NCI-H446 (cell line): ENCODE results near the gene EAF1.
"Not testable (repeated sequence)": the region's sequence is repeated elsewhere in the genome, so short reads cannot be mapped to it uniquely, and the experiment has no call there.

ENCODE experiments used
- DNase-seq, 2 experiments: peaks; one replicate each; lab custom pipeline; 2025; lab: John Stamatoyannopoulos, UW

EAF1 gene

DNA sequence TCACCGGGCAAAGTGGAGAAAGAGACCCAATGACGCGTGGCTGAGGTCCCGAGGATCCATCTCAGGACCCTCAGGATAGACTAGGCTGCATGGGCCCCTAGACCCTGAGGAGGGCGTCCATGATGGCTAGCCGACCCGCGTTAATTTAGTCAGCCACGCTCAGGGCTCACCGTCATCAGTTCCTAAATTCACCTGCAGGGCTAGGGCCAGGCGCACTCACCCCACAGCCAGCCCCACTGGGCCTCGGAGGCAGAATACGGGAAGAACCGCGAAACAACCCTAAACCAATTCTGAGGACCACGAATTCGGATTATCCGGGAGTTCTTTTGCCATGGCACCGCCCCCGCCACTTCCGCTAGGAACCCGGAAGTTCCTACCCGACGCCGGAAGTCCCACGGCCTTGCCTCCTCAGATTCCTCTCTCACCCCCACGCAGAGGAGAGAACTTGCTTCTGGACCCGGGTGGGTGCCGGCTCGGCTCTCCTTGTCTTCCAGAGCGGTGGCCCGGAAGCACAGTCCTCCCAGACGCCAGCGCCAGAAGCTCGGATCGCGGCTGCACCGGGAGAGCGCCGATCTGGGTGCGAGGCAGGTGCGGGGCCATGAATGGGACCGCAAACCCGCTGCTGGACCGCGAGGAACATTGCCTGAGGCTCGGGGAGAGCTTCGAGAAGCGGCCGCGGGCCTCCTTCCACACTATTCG is at the start of gene EAF1, which contains the start of gene METTL6:
Gene EAF1 (plus strand): TSS at position 417 of the 699 bp plus-strand sequence. CDS start 182 bp downstream, at position 599.
Gene METTL6 (minus strand): TSS at position 363 of the 699 bp plus-strand sequence. CDS start 1,033 bp downstream, outside the sequence.
- DNase-seq: peak; percentile 43 to 70

DNA sequence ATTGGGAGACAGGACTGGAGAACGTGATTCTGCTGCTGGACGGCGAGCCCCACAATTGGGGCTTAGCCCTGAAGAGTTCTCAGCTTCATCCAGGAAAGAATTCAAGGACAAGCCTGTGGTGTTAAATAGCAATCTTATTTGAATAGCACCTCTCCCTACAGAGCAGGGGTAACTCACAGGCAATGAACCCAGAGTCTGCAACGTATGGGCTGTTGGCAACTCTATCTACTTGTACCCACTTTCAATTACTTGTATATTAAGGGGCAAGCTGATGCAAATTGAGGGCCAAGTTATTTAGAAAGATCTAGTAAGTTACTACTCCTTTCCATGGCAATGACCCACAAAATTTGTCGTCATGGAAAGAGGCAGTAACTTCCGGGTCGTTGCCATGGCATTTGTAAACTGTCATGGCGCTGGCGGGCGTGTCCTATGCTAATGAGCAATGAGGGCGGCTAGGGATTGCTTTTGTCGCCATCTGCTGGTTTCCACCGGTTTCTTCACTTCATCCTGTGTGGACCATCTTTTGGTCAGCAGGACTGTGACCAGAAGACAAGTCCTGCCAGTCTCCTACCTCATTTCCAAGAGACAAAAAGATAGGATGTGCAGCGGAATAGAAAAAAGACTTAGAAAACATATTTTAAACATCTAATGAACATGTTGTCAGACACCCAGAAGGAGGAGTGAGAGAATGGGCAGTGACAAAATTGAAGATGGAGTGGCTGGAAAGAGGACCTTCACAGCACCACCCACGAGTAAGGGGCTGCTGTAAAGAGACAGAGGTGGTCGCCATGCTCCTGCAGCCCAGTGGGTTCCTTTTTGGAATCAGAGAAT is 49.2 kb upstream of the EAF1 start:
- DNase-seq: peak; percentile 57 to 88

DNA sequence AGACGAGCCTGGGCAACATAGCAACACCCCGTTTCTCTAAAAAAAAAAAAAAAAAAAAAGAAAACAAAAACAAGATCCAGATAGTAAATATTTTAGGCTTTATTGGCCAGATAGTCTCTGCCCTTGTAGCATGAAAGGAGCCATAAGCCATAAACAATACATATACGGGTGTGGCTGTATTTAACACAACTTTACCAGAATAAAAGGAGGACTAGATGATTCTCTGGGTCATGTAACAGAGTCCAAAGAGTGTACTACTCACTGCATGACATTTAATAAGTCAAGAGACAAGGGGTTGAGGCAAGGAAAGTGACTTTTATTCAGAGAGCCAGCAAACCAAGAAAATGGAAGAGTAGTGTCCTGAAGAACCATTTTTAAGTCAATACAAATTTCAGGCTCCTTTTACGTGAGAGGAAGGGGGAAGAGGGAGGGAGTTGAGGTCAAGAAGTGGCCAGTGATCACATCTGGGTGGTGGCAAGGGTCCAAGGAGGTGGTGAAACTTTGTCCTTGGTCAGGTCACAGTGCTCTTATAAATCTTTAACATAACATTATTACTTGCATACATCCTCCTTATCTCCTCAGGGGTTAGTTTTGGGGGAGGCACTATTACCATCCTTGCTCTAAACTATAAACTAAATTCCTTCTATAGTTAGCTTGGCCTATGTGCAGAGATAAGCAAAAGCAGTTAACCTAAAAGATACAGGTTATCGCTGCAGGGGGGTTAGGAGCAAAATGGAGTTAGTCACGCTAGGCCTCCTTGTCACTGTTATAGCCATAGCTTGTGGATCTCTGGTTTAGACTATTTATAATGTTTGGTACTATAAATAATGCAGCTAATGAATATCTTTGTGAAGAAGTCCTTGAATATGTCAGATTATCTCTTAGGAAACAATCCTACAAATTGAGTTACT is 46.2 kb upstream of the EAF1 start:
- DNase-seq: no peak

DNA sequence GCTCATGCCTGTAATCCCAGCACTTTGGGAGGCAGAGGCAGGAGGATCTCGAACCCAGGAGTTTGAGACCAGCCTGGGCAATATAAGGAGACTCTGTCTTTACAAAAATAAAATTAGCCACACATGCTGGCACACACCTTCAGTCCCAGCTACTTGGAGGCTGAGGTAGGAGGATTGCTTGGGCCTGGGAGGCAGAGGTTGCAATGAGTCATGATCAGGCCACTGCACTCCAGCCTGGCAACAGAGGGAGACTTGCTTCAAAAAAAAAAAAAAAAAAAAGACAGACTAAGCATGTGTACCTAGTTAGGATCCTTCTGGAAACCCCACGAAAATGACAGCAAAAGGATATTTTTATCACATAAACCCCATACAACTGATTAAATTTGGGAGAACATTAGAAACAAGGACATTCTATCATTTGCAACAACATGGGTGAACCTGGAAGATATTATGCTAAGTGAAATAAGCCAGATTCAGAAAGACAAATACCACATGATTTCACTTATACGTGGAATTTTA is 44.9 kb upstream of the EAF1 start:
- DNase-seq: no peak

DNA sequence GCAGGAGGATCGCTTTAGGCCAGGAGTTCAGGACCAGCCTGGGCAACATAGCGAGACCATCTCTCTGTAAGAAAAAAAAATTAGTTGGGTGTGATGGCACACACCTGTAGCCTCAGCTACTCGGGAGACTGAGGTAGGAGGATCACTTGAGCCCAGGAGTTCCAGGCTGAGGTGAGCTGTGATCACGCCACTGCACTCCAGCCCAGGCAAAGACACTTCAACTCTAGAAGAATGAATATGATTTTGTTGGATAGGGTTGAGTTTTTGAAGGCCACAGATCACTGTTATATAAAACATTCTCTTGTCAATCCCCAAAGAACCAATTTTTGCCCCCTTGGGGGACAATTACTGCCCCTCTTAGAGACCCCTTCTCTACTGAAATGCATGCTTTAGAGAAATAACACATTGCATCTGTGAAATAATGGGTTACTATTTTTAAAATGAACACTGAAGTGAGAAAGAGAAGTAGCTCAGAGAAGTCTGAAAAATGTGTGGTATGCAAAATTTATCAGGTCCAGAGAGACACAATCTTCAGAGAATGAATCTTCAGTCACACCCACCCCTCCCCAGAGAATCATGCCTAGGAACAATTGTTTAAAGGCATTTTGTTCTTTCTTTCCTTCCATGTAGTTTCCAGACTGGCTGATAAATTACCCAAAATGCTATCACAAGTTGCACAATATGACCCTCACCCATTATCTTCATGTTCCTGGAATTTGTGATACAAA is 42.7 kb upstream of the EAF1 start:
- DNase-seq: no peak

DNA sequence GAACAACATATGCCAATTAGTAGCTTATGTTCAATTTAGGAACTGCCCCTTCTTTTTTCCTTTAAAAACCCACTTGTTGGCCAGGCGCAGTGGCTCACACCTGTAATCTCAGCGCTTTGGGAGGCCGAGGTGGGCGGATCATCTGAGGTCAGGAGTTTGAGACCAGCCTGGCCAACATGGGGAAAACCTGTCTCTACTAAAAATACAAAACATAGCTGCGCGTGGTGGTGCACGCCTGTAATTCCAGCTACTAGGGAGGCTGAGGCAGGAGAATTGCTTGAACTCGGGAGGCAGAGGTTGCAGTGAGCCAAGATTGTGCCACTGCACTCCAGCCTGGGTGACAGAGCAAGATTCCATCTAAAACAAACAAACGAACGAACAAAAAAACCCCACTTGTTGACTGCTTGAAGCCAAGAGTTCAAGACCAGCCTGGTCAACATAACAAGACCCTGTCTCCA is 42.1 kb upstream of the EAF1 start:
- not testable (repeated sequence) for DNase-seq

DNA sequence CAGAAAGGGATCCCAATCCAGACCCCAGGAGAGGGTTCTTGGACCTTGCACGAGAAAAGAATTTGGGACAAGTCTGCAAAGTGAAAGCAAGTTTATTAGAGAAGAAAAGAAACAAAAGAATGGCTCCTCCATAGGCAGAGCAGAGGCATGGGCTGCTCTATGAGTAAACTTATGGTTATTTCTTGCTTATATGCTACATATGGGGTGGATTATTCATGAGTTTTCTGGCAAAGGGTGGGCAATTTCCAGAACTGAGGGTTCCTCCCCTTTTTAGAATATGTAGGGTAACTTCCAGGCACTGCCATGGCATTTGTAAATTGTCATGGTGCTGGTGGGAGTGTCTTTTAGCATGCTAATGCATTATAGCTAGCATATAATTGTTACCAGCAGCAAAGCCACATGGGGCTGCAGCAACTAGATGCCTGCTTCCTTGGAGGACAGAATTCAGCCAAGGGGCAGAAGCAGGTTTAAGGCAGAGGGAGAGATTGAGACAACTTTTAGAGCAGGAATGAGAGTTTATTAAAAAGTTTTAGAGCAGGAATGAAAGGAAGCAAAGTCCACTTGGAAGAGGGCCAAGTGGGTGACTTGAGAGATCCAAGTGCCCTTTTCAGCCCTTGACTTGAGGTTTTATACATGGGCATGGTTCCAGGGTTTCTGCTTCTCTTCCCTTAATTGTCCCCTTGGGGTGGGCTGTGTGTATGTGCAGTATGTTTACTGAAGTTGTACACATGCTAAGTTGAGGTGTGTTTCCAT is 41.3 kb upstream of the EAF1 start:
- no peak for DNase-seq

DNA sequence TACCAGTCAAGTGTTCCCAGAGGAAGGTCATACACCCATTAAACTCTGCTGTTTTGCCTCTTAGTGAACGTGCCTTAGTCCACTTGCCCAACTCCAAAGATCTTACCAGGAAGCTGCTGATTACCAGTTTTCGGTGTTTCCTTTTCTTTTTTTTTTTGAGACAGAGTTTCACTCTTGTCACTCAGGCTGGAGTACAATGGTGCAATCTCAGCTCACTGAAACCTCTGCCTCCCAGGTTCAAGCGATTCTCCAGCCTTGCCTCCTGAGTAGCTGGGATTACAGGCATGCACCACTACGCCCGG is 40.8 kb upstream of the EAF1 start:
- DNase-seq: not testable (repeated sequence)

DNA sequence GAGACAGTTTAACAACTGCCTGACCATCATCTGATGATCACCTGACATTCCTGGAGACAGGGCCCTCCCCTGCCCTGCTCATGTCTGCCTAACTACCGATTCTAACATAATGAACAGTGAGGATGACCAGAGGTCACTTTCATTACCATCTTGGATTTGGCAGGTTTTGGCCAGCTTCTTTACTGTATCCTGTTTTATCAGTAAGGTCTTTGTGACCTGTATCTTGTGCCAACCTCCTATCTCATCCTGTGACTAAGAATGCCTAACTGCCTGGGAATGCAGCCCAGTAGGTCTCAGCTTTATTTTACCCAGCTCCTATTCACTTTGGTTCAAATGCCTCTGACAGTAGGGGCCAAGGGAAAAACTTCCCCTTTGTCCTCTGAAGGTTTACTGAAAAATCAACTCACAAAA is 40.2 kb upstream of the EAF1 start:
- no peak for DNase-seq

DNA sequence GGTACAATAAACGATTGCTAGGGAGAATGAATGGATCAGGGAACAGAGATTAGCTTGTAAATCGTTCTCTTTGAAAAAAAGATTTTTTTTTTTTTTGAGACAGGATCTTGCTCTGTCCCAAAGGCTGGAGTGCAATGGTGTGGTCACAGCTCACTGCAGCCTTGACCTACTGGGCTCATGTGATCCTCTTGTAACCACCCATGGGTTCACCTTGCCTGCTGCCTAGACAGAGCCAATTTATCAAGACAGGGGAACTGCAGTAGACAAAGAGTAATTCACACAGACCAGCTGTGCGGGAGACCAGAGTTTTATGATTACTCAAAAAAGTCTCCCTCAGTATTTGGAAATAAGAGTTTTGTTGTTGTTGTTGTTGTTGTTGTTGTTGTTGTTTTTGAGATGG is 39.7 kb upstream of the EAF1 start:
- DNase-seq: no peak

DNA sequence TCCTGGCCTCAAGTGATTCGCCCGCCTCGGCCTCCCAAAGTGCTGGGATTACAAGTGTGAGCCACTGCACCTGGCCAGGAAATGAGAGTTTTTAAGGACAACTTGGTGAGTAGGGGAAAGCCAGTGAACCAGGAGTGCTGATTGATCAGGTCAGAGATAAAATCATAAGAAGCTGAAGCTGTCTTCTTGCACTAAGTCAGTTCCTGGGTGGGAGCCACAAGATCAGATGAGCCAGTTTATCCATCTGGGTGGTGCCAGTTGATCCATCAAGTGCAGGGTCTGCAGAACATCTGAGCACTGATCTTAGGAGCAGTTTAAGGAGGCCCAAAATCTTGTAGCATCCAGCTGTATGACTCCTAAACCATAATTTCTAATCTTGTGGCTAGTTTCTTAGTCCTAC is 39.1 kb upstream of the EAF1 start:
- not testable (repeated sequence) for DNase-seq

DNA sequence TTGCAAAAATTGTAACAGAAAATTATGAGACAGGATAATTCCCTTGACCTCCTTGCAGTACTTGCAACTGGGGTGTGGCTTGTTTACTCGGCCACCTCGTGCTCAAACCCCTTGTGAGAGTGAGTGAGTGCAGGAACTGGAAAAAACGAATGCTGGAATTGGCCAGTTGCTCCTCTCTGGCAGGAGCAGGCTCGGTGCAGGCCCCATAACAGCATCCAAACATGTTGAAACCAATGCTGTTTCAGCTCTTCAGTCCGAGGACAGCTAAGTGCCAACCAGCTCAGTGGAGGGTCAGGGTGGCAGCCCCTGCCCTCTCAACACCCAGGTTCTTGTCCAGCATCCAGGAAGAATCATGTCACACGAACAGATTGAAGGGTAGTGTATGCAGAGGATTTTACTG is 36.9 kb upstream of the EAF1 start:
- DNase-seq: no peak

DNA sequence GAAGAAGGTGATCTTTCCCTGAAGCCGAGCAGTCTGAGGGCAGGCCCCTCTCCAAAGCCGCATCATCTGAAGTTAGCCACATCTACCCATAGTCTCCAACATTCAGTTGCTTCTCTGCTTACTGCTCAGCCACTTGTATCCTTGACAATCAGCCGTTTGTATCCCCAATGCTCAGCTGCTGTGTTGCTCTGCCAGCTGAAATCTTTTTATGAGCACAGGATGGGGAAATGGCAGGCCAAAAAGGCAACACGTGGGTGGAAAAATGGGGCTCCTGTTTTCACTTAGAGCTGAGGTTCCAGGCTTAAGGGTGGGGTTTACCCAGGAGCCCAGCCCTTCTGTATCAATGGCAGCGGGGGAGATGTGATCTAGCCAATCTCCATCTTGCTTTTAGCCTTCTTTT is 36.4 kb upstream of the EAF1 start:
- no peak for DNase-seq

DNA sequence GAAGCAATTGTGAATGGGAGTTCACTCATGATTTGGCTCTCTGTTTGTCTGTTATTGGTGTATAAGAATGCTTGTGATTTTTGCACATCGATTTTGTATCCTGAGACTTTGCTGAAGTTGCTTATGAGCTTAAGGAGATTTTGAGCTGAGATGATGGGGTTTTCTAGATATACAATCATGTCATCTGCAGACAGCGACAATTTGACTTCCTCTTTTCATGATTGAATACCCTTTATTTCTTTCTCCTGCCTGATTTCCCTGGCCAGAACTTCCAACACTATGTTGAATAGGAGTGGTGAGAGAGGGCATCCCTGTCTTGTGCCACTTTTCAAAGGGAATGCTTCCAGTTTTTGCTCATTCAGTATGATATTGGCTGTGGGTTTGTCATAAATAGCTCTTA is 34.1 kb upstream of the EAF1 start:
- not testable (repeated sequence) for DNase-seq

DNA sequence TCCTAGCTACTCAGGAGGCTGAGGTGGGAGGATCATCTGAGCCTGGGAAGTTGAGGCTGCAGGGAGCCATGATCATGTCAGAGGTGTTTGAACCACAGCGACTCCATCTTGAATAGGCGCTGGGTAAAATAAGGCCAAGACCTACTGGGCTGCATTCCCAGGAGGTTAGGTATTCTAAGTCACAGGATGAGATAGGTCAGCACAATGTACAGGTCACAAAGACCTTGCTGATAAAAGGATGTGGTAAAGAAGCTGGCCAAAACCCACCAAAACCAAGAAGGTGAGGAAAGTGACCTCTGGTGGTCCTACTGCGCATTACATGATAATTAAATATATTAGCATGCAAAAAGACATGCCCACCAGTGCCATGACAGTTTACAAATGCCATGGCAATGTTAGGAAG is 28.7 kb upstream of the EAF1 start:
- peak; percentile 13 to 43 for DNase-seq

DNA sequence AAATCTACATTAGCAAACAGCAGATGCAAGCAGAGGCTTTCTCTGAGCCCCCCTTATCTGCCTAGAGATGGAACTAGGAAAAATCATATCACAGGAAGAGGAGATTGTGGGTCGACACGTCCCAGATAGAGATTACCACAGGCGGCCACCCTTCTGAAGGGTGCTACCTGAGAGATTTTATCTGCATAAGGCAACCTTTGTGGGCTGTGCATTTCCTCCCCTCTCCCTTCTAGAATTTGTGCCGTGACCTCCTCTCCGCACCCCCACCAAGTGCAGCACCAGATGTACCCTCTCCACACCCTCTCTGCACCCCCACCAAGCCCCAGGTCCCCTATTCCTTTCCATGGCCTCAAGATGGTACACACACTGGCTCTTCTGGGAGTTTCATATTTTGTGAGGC is 27.4 kb upstream of the EAF1 start:
- DNase-seq: no peak

DNA sequence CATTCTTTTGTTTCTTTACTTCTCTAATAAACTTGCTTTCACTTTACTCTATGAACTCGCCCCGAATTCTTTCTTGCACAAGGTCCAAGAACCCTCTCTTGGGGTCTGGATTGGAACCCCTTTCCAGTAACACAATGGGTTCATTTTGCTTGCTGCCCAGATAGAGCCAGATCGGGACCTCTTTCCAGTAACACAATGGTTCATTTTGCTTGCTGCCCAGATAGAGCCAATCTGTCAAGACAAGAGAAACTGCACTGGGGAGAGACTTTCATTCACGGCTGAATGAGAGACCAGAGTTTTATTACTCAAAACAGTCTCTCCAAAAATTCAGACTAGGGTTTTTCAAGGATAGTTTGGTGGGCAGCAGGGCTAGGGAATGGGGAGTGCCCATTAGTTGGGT is 25.5 kb upstream of the EAF1 start:
- no peak for DNase-seq

DNA sequence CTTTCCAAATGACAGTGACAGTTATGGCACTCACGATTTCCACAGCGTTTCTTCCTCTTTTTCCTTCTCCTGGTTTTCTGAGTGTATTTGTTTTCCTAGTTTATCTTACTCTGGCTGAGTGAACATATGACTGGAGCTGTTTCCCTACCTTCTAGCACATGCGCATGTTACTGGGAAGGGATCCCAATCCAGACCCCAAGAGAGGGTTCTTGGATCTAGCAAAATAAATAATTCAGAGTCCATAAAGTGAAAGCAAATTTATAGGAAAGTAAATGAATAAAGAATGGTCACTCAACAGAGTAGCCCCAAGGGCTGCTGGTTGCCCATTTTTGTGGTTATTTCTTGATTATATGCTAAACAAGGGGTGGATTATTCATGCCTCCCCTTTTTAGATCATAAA is 23.9 kb upstream of the EAF1 start:
- no peak for DNase-seq

DNA sequence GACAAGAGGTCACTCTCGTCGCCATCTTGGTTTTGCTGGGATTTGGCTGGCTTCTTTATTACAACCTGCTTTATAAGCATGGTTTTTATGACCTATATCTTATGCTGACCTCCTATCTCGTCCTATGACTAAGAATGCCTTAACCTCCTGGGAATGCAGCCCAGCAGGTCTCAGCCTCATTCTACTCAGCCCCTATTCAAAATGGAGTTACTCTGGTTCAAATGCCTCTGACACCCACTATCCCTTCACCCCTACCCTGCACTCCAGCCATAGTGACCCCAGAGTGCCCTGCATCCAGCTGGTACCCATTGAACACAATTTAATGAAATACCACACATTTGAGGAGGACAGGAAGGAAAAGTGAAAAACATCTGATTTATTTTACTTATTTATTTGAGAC is 23.4 kb upstream of the EAF1 start:
- DNase-seq: no peak

DNA sequence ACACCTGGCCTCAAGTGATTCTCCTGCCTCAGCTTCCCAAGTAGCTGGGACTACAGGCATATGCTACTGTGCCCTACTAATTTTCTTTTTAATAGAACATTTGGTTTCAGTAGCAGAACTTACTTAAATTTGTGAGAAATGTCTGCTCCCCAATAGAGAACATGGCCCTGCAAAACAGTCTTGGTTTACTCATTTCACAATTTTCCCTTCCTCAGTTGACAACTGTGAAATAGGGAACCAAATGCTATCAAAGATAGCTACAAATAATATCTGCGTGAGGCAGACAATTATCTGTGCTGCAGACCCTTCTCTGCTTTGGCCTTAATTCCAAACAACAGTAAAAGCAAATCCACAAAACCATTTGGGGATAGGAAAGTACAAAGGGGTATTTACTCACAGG is 22.6 kb upstream of the EAF1 start:
- DNase-seq: no peak
